HG02571 (cell line): ENCODE data around the gene SLC7A10.

ENCODE experiments used
- ATAC-seq: cut with Tn5 transposase; IDR thresholded peaks from one replicate; pipeline ENCODE4 v1.9.1; 2021; ENCODE audit warnings: mild to moderate bottlenecking, moderate library complexity; ENCODE audit not compliant: unreplicated experiment

Gene SLC7A10

DNA sequence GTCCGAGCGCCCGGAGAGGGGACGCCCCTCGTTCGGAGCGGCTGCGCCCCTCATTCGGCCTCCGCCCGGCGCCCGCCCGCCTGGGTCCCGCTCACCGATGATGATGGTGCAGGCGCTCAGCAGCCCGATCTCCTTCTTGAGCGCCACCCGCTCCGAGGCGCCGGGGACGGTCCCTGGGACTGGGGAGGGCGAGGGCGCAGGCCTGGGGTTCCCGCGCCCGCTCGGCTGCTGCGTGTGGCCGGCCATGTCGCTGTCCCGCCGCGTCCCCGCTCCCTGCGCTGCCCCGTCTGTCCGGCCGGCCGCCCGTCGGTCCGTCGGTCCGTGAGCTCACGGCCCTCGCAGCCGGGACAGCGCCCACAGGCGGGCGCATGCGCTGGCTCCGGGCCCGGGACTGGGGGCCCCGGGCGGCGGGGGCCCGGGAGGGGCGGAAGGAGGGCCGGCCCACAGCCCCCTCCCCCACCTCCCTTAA is at the start of gene SLC7A10:
TSS of gene SLC7A10 (minus strand) at position 393 of the 469 bp plus-strand sequence. CDS start at position 246, 147 bp downstream.
- no peak for ATAC-seq

DNA sequence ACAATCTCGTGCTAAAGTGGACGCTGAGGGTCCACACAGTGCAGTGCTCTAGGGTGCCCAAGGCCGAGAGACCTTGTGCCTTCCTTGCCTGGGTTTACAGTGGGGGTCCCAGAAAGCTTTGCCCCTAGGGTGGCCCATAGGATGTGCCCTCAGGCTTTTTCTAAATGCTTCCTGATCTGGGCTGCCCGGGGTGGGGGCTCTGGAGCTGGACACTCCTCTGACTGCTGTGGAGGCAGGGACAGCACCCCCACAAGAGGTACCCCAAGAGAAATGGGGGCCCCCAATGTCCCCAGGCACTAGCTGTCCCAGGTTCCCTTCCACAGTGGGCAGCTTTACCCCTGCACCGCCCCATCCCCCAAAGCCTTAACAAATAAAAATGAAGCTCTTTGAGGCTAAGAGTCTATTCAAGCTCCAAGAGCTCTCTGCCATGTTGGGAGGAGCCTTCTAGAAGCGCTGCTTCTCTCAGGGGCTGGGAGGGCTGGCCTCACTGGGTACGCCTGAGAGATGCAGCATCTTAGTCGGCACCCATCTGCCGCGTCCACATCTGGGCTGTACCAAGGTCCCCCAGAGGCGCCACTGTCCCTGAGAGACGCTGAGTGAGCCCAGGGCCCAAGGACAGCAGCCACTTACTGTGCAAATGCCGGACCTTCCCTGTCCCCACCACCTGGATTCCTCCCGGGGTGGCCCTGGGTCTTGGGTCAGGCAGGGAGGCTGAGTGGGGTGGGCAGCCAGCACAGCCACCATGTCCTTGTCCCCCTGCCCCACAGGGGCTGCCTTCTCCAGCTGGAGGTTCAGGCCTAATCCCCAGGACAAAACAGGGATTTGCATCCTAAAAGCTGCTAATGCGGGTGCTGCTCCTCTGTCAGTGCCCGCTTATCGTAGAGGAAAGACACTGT is 49.3 kb upstream of the SLC7A10 start:
- no peak for ATAC-seq

DNA sequence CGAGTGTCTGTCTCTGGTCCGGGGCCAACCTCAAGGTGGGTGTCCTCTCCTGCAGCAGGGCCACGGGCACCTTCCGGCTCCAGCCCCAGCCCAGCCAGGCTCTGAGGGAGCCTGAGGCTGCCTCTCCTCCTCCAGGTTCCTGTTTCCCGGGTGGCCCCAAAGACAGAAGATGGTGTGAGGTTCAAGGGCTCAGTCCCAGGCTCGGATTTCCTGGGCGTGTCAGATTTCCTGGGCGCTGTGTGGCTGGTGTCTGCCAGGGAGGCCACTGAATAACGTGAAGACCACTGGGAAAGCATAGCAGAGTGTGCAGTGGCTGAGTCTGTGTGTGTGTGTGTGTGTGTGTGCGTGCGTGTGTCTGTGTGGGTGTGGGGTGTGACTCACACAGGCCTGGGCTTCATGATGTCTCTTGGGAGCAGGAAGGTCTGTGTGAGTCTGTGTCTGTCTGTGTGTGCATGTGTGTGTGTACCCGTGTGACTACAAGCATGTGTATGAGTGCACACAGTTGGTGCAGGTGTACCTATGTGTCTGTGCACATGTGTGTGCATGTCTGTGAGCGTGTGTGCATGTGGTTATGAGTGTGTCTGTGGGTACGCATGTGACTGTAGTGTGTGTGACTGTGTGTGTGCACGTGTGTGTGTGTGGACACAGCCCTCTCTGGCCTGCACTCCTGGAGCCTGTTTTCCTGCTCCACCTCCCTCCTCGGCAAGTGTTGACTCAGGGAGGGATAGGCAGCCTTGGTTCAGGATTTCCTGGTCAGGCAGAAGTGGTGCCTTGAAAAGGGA is 48.4 kb upstream of the SLC7A10 start:
- ATAC-seq: no peak

DNA sequence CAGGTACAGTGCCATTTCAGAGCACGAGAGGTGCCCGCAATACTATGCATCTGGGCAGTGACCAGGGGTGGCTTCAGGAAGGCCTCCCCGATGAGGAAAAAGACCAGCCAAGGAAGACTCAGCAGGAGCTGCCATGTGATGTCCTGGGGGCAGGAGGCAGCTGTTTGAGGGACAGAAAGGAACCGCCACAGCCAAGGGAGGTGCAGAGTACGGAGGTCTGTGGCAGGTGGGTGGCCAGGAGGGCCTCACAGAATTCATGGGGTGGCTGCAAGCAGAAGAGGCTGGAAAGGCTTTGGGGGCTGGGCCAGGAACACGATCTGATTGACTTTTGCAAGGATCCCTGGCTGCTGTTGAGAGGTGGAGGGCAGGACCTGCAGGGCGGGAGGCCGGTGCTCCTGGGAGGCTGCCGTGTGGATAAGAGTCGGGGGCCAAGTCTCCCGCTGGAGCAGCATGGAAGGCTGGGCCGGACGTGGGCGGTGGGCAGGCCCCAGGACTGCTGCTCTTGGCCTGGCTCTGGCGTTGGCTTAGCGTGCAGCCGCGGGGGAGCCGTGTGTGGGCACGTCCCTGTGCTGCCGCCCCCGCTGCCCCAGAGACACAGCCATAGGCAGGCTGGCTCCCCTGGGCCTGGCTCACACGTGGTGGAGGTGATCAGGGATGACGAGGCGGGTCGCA is 47.6 kb upstream of the SLC7A10 start:
- no peak for ATAC-seq

DNA sequence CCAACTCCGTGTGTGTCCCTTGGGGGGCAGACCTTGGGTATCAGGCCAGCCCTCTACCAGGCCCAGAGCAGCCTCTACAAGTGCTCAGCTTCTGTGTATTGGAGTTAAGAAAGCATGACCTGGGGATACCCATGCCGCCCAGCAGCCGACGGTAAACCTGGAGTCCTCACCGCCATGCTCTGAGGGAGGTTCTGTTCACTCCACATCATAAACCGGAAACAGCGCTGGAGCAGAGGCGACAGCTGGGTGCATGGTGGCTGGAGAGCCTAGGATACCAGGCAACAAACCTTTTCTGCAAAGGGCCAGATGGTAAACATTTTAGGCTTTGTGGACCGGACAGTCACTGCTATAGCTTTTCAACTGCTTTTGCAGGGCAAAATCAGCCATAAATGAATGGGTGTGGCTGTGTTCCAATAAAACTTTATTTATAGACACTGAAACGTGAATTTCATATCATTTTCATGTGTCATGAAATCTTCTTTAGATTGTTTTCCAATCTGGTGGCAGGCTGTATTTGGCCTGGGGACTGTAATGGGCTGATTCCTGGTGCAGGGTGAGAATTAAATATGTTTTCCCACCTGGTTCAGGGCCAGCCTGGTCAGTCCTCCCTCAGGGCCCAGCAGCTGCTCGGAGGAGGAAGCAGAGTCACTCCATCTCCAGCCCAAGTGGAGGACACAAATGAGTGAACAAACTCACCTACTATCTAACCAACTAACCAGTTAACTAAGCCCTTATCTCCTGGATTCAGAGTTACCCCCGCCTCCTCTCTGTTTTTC is 45.8 kb upstream of the SLC7A10 start:
- ATAC-seq: no peak

DNA sequence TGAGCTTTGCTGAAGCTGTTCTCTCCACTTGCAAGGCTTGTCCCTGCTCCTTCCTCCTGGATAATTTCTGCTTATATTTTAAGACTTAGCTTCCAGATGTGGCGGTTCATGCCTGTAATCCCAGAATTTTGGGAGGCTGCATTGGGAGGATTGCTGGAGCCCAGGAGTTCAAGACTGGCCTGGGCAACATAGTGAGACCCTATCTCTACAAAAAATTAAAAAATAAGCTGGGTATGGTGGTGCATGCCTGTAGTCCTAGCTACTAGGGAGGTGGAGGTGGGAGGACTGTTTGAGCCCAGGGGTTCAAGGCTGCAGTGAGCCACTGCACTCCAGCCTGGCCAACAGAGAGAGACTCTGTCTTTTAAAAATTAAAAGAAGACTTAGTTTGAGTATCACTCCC is 45.1 kb upstream of the SLC7A10 start:
- no peak for ATAC-seq

DNA sequence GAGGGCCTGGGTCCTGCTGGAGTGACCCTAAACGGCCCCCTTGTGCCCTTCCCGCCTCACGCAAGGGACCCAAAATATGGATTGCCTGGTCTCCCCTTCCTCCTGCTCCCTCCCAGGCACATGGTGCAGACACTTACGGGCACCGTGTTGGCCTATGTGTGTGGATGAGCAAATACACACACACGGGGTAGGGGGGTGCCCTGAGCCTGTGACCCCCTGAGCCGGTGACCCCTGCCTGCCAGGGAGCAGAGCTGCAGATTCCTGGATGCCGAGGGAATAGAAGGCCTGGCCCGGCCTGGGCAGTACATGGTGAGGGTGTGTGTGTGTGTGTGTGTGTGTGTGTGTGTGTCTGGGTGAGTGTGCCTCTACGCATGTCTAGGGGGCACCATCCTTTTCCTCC is 43.4 kb upstream of the SLC7A10 start:
- ATAC-seq: no peak

DNA sequence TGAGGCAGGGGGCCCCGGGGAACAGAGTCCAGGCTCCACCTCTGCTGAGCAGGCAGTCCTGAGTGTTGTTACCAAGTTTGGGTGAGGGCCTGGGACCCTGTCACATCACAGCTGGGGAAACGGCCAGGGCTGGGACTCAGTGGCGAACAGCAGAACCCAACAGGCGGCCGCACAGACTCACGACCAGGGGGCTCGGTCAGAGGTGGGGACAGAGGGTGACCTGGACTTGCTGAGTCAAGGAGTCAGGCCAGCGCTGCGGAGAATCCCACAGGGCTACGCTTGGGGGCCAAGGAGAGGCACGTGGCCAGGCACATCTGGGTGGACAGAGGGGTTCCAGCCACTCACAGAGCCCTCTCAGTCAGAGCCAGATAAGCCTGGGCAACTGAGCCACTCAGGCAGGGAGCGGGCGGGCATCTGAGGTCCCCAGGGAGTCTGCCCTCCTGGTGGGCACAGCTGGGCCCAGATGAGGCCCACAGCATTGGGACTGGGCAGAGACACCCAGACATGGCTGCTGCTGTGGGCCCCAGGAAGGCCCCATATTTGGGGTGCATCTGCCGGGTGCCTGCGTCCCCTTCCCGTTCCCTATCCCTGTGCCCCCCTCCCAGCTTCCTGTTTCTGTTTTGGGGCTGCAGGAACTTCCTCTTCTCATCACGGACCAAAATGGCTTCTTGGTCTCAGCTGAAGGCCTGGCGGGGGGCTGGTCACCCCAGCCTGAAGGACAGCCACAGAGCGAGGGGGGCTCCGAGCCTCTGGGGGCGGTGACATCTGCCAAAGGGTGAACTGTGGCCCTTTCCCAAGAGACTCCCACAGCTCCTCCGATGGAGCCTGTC is 42.7 kb upstream of the SLC7A10 start:
- no peak for ATAC-seq

DNA sequence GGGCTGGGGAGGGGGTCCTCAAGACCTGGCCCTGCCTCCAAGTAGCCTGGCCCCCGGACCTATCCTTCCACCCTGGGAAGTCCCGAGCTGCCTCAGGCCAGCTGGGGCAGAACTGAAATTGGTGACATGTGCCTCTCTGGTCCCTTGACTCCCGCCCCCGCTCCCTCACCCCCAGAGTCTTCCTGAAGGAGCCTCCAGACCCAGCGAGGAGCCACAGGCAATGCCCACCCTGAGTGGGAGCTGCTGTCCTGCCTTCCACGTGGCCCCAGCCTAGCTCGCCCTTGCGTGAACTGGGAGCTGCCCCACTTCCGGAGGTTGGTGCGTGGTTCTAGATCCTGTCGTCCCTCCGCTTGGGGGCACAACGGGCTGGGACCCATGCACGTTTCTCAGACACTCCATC is 42.1 kb upstream of the SLC7A10 start:
- ATAC-seq: no peak

DNA sequence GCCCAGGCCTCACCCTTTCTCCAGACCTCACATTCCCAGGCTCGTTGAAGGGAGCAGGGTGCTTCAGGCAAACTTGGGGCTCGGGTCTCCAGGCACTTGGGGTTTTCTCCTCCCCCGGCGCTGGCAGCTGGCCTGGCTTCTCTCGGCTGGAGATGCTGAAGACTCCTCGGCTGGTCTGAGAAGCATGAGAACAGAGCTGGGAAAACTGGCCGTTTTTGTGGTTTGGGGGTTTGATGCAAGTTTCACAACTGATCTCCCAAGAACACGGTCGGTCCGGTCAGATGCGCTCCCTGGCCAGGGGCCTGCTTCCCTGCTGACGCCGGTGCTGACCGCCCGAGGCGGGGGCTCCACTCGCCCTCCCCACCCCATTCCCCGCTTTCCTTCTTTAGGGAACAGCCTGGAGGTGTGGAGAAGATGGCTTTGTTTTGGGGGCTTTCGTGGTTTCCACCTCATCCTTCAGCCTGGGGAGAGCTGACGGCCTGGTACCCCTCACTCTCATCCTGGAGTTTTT is 41.4 kb upstream of the SLC7A10 start:
- no peak for ATAC-seq

DNA sequence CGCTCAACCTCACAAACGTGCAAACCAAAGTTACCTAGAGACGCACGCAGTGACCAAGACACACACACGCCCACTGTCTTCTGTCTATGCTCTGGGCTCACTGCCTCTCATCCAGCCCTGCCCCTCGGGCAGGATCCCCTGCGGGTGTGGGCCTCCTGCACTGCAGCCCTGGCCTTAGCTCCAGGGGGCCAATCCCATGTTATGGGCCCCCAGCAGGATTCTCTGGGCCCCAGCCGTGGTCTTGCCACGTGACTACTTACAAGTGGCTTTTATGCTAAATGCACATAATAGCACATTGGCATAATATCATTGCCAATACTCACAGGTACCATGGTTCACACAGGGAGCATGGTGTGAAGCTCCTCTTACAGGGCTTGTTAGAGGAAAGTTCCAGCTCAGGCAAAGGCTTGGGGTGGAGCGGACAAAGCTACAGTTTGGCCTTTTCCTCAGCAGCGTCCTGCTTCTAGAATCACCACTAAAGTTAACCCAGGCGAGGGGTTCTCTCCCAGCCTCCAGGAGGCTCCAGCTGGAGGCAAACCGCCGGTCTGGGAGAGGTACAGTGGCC is 39.3 kb upstream of the SLC7A10 start:
- no peak for ATAC-seq

DNA sequence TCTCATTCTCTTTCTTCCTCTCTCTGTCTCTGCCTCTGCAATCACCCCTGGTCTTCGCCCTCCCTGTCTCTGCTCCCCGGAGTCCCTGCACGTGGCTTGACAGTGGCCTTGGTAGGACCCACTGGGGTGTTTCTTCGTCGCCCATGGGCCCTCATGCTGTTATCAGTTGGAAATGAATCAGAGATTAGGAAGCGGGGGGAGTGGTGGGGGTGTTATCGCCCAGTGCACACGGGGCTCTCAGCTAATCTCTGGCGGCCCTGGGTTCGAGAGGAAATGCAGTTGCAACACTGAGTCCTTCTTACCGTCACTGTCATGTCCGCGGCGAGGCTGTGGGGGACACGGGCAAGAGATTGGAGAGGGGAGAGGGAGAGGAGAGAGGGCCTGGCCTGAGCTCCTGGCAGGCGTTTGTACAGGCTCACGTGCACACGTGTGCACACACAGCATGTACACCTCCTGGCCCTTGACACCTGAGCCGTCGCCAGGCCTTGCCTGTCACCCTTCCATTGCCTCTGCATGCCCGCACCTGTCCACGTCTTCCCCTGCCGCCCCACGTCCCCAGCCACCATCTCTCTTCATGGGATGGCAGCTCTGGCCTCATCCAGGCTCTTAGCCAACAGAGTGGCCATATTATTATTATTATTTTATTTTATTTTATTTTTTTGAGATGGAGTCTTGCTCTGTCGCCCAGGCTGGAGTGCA is 37.8 kb upstream of the SLC7A10 start:
- no peak for ATAC-seq

DNA sequence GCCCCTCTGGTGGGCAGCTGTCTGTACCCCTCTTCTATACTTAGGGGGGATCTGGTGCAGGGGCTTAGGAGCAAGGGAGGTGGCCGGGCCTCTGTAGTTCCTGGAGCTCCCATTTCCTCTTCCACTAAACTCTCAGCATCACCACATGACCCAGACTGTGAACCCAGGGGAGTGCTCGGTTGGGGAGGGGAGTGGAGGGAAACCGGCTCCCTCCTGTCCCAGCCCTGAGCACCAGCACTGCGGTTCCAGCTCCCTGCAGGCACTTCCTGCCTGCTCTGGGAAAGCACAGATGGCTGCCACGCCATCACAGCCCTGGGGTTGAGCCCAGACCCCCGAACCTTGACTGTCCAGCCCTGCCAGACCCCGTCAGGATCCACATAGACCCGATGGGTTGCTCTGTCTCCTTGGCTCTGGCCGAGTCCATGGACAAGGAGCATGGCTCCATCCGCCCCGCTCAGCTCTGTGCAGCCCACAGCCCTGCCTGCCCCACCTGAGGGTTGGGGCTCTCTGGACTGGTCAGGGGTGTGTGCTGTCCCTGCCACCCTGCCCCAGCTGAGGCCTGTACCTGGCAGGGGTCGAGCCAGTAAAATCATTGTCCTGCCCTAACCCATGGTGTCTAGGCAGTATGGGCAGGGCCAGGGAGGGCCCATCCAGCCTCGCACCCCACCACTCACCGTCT is 36.0 kb upstream of the SLC7A10 start:
- no peak for ATAC-seq

DNA sequence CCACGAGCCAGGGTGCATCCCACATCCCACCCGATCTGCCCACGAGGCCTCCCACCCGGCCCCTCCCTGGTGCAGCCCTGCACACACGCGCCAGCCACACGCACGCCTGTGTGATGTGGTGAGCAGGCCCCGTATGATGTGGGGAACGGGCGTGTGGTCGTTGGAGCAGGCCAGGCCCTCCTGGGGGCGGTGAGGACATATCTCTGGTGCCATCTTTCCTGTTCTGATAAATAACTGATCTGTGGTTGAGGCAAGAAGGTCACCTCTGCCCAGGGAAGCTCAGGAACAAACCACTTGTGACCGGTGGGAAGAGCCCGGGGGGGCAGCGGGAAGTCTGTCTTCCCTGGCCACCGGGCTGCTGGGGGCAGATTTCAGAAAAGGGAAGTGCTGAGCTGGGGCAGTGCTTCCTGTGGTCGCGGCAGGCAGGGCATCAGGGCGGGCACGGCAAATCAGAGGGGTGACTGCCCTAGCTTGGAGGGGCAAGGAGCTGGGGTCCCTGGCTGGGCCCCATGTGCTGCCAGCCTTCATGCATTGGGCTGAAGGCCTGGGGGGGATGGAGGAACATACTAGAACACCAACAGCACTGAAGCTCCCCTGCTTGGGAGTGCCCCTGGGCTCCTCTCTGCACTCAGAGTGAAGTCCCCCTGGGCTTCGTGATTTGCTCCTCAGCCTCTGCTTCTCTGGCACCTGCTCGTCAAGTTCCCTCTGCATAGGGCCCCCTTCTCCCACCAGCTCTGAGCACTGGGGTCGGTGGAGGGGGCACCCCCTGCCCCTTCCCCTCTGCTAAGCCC is 35.2 kb upstream of the SLC7A10 start:
- ATAC-seq: no peak

DNA sequence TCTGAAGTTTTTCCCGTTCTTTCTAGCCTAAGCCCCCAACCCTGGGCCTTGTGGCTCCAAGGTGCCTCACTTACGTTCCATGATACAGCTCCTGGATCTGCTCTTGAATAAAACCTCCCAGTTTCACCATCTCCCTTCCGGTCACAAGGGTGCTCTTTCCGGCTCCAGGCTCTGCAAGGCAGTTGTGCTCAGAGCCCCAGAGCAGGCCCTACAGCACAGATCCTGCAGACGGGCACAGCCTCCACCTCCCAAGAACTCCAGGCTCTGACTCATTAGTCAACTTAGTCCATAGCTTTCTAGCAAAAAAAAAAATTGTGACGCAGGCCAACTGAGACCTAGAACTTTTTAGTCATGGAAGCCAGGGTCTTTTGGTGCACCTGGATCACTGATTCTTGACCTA is 33.9 kb upstream of the SLC7A10 start:
- ATAC-seq: no peak

DNA sequence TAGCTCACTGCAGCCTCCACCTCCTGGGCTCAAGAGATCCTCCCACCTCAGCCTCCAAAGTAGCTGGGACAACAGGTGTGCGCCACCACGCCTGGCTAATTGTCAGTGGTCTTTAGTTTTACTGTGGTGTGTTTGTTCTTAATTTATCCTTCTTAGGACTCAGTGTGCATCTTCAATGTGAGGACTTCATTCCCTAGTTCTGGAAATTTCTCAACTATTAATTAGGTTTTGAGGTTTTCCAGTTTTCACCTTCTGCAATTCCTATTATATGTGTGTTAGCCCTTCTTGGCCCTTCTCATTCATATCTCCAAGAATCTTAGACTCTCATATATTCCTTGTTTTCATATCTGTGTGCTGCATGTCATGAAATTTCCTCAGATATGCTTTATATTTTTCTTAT is 32.2 kb upstream of the SLC7A10 start:
- no peak for ATAC-seq

DNA sequence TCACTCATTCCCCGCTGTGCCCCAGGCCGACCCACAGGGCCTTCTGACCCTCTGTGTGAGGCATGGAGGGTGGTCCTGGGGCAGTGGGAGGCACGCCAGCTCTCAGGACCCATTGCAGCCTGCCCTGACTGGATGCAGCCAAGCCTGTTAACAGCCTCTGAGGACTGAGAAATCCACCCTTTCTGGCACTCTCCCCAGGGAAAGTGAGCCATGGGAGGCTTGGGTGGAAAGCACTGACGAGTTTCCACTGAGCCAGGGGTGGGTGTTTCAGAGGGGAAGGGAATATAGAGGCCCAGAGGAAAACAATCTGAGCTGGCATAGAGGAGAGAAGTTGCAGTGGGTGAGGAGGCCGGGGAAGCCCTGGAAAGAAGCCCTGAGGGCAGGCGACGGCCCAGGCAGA is 30.6 kb upstream of the SLC7A10 start:
- no peak for ATAC-seq
